Measurements from ENCODE around the gene ANKUB1.

DNA sequence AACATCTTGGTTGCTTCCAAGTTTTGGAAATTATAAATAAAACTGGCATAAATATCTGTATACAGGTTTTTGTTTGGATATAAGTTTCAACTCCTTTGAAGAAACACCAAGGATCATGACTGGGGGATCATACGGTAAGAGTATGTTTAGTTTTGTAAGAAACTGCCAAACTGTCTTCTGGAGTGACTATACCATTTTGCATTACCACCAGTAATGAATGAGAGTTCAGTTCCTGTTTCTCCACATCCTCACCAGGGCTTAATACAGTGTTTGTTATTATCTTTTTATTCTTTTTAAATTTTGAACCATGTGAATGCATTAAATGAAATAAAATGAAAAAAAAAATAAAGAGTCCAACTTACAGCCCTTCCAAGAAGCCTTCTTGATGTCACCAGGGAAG, 3.7 kb upstream of the ANKUB1 start:
- TF ChIP-seq POLR2A (IDR thresholded peaks at IDR 0.05; ENCODE audit: borderline replicate concordance, extremely low read depth, insufficient read depth, insufficient read length): no peak
- TF ChIP-seq TCF7L2 (IDR thresholded peaks at IDR 0.05; ENCODE audit: borderline replicate concordance, extremely low read depth, insufficient read depth, insufficient read length): no peak
- TF ChIP-seq EZH2 (IDR thresholded peaks at IDR 0.05): no peak
- no peak for TF ChIP-seq RAD21 (IDR thresholded peaks at IDR 0.05; ENCODE audit: low read depth)
- TF ChIP-seq, protein P1, sequence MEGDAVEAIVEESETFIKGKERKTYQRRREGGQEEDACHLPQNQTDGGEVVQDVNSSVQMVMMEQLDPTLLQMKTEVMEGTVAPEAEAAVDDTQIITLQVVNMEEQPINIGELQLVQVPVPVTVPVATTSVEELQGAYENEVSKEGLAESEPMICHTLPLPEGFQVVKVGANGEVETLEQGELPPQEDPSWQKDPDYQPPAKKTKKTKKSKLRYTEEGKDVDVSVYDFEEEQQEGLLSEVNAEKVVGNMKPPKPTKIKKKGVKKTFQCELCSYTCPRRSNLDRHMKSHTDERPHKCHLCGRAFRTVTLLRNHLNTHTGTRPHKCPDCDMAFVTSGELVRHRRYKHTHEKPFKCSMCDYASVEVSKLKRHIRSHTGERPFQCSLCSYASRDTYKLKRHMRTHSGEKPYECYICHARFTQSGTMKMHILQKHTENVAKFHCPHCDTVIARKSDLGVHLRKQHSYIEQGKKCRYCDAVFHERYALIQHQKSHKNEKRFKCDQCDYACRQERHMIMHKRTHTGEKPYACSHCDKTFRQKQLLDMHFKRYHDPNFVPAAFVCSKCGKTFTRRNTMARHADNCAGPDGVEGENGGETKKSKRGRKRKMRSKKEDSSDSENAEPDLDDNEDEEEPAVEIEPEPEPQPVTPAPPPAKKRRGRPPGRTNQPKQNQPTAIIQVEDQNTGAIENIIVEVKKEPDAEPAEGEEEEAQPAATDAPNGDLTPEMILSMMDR (IDR thresholded peaks at IDR 0.05 in 2 of 3, conservative IDR thresholded peaks at IDR 0.05 in 1 of 3; ENCODE audit: borderline replicate concordance in 1 of 3, insufficient read depth in 1 of 3, low read depth in 2 of 3, low read length in 2 of 3): no peak
- no peak for TF ChIP-seq SP1 (IDR thresholded peaks at IDR 0.05; ENCODE audit: low read depth)
- no peak for TF ChIP-seq ZNF274 (IDR thresholded peaks at IDR 0.05; ENCODE audit: low read depth, low read length)
- no peak for TF ChIP-seq EGR1 (IDR thresholded peaks at IDR 0.05; ENCODE audit: low read depth)
- TF ChIP-seq JUND (IDR thresholded peaks at IDR 0.05): no peak
- no peak for TF ChIP-seq EZH2phosphoT487 (IDR thresholded peaks at IDR 0.05; ENCODE audit: borderline replicate concordance)
- TF ChIP-seq, protein P2, sequence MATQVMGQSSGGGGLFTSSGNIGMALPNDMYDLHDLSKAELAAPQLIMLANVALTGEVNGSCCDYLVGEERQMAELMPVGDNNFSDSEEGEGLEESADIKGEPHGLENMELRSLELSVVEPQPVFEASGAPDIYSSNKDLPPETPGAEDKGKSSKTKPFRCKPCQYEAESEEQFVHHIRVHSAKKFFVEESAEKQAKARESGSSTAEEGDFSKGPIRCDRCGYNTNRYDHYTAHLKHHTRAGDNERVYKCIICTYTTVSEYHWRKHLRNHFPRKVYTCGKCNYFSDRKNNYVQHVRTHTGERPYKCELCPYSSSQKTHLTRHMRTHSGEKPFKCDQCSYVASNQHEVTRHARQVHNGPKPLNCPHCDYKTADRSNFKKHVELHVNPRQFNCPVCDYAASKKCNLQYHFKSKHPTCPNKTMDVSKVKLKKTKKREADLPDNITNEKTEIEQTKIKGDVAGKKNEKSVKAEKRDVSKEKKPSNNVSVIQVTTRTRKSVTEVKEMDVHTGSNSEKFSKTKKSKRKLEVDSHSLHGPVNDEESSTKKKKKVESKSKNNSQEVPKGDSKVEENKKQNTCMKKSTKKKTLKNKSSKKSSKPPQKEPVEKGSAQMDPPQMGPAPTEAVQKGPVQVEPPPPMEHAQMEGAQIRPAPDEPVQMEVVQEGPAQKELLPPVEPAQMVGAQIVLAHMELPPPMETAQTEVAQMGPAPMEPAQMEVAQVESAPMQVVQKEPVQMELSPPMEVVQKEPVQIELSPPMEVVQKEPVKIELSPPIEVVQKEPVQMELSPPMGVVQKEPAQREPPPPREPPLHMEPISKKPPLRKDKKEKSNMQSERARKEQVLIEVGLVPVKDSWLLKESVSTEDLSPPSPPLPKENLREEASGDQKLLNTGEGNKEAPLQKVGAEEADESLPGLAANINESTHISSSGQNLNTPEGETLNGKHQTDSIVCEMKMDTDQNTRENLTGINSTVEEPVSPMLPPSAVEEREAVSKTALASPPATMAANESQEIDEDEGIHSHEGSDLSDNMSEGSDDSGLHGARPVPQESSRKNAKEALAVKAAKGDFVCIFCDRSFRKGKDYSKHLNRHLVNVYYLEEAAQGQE (IDR thresholded peaks at IDR 0.05; ENCODE audit: low read depth): no peak
- TF ChIP-seq POLR2AphosphoS5 (IDR thresholded peaks at IDR 0.05; ENCODE audit: low read depth, low read length): no peak
- no peak for TF ChIP-seq SIN3A (IDR thresholded peaks at IDR 0.05; ENCODE audit: low read depth)
- no peak for TF ChIP-seq SRF (IDR thresholded peaks at IDR 0.05; ENCODE audit: low read depth)

Data from HCT116 (cell line).